ENCODE data around the gene CPHXL2.

GRCh38 chr16:75627851-75628250 is 49.0 kb downstream of the CPHXL2 start:
- TF ChIP-seq CTCF (IDR thresholded peaks at IDR 0.05 in 4 of 5, conservative IDR thresholded peaks at IDR 0.05 in 1 of 5): no peak
- no peak for TF ChIP-seq POLR2A (IDR thresholded peaks at IDR 0.05)

Measured in gastrocnemius medialis (tissue), 4 donors.